GM10248 (cell line): ENCODE results near the gene TMED10.

Experiments used
- CTCF ChIA-PET: fragments of 300-600 bp; sonication (Branson Sonifier 250); formaldehyde crosslinking; extraction: SDS; loops from one replicate; lab custom pipeline; 2021; ENCODE audit warnings: antibody characterized with exemption; lab: Yijun Ruan, JAX
- POLR2A ChIA-PET: fragments of 350-650 bp; sonication (Branson Sonifier 250); formaldehyde crosslinking; extraction: SDS; loops from one replicate; lab custom pipeline; 2020; ENCODE audit warnings: antibody characterized with exemption; lab: Yijun Ruan, JAX
- DNase-seq: peaks from one replicate; pipeline ENCODE4 v3.0.0; 2012; ENCODE audit errors: extremely low spot score
- TF ChIP-seq, protein P1 (sequence below): IDR thresholded peaks from 2 replicates; pipeline ENCODE4 v1.5.1; 2012; ENCODE audit warnings: mild to moderate bottlenecking, low read depth; ENCODE audit errors: extremely low read depth, missing control alignments, control extremely low read depth

TMED10 gene

DNA sequence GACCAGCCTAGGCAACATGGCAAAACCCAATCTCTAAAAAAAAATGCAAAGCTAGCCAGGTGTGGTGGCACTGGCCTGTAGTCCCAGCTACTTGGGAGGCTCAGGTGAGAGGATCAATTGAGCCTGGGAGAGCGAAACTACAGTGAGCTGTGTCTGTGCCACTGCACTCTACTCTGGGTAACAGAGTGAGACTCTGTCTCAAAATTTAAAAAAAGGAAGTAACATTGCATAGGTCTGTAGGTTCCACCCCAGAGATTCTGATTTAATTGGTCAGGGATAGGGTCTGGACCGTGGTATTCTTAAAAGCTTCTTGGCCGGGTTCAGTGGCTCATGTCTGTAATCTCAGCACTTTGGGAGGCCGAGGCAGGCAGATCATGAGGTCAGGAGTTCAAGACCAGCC is 80.7 kb downstream of the TMED10 start:
- ChIA-PET POLR2A (no interaction called here), CTCF (interaction anchor here (0.8 to 1.7 kb wide), 5 partner anchors 15 to 235 kb away, joined by 3 to 5 read pairs (median 3); no protein-coding TSS in a partner anchor)
- no peak for DNase-seq
- TF ChIP-seq, protein P1, sequence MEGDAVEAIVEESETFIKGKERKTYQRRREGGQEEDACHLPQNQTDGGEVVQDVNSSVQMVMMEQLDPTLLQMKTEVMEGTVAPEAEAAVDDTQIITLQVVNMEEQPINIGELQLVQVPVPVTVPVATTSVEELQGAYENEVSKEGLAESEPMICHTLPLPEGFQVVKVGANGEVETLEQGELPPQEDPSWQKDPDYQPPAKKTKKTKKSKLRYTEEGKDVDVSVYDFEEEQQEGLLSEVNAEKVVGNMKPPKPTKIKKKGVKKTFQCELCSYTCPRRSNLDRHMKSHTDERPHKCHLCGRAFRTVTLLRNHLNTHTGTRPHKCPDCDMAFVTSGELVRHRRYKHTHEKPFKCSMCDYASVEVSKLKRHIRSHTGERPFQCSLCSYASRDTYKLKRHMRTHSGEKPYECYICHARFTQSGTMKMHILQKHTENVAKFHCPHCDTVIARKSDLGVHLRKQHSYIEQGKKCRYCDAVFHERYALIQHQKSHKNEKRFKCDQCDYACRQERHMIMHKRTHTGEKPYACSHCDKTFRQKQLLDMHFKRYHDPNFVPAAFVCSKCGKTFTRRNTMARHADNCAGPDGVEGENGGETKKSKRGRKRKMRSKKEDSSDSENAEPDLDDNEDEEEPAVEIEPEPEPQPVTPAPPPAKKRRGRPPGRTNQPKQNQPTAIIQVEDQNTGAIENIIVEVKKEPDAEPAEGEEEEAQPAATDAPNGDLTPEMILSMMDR: no peak

DNA sequence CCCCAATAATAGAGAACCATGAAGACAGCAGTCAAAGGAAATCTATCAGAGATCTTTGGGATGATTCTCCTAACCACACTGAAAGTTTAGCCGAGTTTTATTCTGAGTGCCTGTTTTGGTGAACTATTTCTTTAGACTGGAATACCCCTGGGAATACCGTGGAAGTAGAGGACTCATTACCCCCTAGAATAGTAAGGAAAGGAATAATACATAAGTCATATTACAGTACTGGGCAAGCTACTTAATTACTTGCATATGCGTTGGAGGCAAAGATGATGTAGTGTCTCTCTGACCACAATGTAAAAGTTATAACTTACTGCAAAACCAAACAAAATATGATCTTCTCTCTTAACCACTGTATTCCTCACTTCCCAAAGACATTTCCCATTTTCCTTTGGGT is 81.5 kb downstream of the TMED10 start:
- DNase-seq: no peak
- TF ChIP-seq, protein P1: no peak
- ChIA-PET POLR2A (no interaction called here), CTCF (interaction anchor here (1.1 to 1.4 kb wide), 3 partner anchors 14 to 189 kb away, joined by 3 to 4 read pairs (median 3); no protein-coding TSS in a partner anchor)

DNA sequence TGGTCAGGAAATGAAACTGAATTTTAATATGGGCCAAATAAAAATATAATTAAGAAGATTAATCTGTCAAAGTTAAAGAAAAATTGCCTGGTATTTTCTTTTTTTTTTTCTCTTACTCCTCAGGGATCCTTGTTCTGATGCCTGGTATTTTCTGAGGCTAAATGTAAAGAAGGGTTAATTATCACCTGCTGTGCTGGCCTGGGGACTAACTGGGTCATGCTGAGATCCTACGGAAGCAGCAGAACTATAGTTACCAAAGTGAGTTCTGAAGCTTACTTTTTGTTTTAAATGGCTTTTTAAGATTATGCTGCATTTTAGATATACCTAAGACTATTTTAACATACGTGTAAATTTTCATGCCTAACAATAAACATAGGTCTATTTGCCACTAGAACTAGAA is 83.7 kb downstream of the TMED10 start:
- DNase-seq: no peak
- TF ChIP-seq, protein P1: no peak
- ChIA-PET POLR2A (no interaction called here), CTCF (interaction anchor here (0.8 kb wide), 1 partner anchor 232 kb away, joined by 3 read pairs; no protein-coding TSS in a partner anchor)

DNA sequence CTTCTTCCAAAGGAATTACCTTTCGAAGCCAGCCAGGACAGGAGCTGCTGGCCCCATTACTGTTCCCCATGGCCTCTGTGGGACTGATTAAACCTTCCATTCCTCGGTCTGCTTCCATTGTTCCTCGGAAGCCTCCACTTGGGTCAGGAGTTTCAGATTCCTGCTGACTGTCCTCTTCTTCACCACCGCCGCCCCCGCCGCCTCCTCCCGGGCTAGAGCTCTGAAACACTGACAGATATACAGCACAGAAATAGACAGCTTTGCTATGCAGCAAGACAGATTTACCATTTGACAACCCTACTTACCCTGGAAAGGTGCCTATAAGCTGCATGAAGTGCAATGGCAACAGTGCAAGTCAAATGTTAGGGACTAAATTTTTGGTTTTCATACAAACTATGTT is 85.2 kb downstream of the TMED10 start:
- POLR2A ChIA-PET: no interaction called here
- TF ChIP-seq, protein P1: no peak
- CTCF ChIA-PET: interaction anchor here (1.2 to 5.5 kb wide), 8 partner anchors 9 to 246 kb away, joined by 3 to 72 read pairs (median 4); no protein-coding TSS in a partner anchor

DNA sequence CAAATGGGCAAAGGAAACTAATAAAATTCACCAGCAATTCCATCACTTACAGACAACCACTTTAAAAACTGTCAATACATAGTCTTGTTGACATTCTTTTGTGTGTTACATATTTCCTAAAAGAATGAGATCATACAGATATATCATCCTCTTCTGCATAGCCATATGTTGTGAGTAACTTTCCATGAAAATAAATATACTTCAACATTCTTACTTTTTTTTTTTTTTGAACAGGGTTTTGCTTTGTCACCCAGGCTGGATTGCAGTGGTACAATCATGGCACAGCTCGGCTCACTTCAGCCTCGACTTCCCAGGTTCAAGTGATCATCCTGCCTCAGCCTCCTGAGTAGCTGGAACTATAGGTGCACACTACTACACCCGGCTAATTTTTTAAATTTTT is 86.1 kb downstream of the TMED10 start:
- ChIA-PET CTCF (interaction anchor here (1.2 to 5.5 kb wide), 9 partner anchors 10 to 245 kb away, joined by 3 to 72 read pairs (median 27); partner anchors contain the start of gene ACYP1), POLR2A (no interaction called here)
- TF ChIP-seq, protein P1: no peak
- DNase-seq: no peak

More for the DNA sequence above, 85.2 kb downstream of the TMED10 start:
- no peak for DNase-seq

DNA sequence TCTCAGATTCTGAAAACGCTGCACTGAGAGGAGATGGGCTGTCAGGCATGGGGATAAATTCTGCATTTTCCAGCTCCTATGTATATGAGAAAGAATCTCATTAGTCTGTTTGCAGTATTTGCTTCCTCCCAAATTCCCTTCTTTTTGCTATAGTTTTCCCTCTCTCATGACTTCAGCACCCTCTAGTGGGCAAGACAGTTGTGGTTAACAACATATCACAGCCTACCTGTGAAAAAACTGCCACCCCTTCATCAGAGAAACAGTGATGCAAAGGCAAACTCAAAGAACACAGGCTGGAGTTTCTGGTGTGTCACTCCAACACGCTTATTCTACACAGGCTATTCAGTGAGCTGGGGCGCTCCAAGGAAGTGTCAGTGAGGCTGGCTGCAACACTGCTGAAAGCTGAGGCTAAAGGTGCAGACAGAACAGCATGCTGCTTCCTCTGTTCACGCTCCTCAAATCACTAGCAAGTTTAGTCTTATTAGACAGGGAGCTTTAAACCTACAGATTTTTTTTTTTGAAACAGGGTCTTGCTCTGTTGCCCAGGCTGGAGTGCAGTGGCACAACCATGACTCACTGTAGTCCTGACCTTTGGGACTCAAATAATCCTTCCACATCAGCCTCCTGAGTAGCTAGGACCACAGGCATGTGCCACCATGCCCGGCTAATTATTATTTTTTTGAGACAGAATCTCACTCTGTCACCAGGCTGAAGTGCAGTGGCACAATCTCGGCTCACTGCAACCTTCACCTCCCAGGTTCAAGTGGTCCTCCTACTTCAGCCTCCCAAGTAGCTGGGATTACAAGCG is 87.6 kb downstream of the TMED10 start:
- ChIA-PET CTCF (interaction anchor here (0.6 to 5.5 kb wide), 58 partner anchors 9 to 565 kb away, joined by 3 to 72 read pairs (median 4); partner anchors contain the start of genes ACYP1, EIF2B2, NEK9 and RPS6KL1), POLR2A (no interaction called here)
- peak; percentile 49 for DNase-seq
- TF ChIP-seq, protein P1: peak; percentile 56
